ENCODE results near the gene THAP10. TPM values are rescaled to one million over a fixed set of nuclear protein-coding genes. Genes with fewer than 3 reads are reported as not detected.

The THAP10 gene
- total RNA-seq, 1 experiment from 2014 or later: 2.6 TPM

DNA sequence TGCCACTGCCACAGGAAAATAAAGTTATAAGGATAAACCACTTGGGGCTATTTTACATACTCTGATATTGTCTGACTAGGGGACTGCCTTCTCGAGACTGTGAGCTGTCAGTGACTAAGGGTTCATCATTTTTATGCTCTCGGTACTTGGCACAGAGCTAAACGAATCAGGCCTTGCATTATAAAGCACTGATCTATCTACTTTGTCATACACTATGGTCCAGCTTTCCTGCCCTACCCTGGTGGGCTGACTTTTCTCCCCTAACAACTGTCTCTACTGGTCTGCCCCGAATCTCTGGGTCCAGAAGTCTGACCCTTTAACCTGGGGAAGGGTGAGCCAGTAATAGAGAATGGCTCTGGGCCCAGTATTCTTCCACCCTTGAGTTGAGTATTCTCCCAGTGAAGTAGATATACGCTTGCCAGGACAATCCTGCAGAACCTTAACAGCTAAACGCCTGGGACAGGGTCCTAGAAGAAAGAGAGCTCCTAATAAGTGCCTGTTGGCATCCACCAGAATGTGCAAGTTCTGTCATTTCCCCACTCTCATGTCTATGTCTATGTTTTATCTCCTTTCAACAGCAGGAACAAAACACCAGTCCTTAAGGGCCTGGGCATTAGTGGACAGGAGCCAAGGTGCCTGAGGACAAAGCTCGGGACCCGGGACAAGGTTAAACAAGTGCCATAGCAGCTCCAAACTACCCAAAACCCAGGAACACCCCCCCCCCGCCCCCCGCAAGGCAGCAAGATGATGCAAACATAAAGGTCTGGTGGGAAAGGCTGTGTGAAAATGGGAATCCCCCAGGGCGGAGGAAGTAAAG is 39.5 kb downstream of the THAP10 start:
- CTCF ChIA-PET: interaction anchor here (0.7 to 3.3 kb wide), 4 partner anchors 10 to 284 kb away, joined by 3 to 16 read pairs (median 9); no protein-coding TSS in a partner anchor
- H3K4me3 Mint-ChIP-seq: peak overlapping the region; percentile 82
- no peak for TF ChIP-seq ZNF671 (CRISPR knock-in tag; IDR thresholded peaks at IDR 0.05)
- DNase-seq (ENCODE audit: low spot score): no peak
- ATAC-seq: no peak
- peaks cover 13% of the 10 kb centered on the region for H3K36me3 Mint-ChIP-seq
- H3K27ac Mint-ChIP-seq: no peak overlapping the region
- peaks cover 24% of the 10 kb centered on the region for H3K27me3 Mint-ChIP-seq (ENCODE audit: low read depth)
- POLR2A ChIA-PET: interaction anchor here (0.6 to 1.6 kb wide), 2 partner anchors 28 to 1123 kb away, joined by 4 to 5 read pairs; no protein-coding TSS in a partner anchor
- peaks cover 8% of the 10 kb centered on the region for H3K4me1 Mint-ChIP-seq
- no peaks in the 10 kb centered on the region for H3K9me3 Mint-ChIP-seq

GRCh38 chr15:70851889-70852288 is 40.3 kb downstream of the THAP10 start:
- POLR2A ChIA-PET: no interaction called here
- peaks cover 8% of the 10 kb centered on the region for H3K4me1 Mint-ChIP-seq
- CTCF ChIA-PET: interaction anchor here (3.3 kb wide), 2 partner anchors 23 to 27 kb away, joined by 15 to 16 read pairs; no protein-coding TSS in a partner anchor
- H3K27ac Mint-ChIP-seq: no peak overlapping the region
- H3K9me3 Mint-ChIP-seq: no peaks in the 10 kb centered on the region
- H3K27me3 Mint-ChIP-seq (ENCODE audit: low read depth): peaks cover 20% of the 10 kb centered on the region
- DNase-seq (ENCODE audit: low spot score): no peak
- ATAC-seq: no peak
- no peak overlapping the region for H3K4me3 Mint-ChIP-seq
- no peak for TF ChIP-seq ZNF138 (CRISPR knock-in tag; conservative IDR thresholded peaks at IDR 0.05)
- TF ChIP-seq EMX1 (CRISPR knock-in tag; IDR thresholded peaks at IDR 0.05): no peak
- TF ChIP-seq, protein P1, sequence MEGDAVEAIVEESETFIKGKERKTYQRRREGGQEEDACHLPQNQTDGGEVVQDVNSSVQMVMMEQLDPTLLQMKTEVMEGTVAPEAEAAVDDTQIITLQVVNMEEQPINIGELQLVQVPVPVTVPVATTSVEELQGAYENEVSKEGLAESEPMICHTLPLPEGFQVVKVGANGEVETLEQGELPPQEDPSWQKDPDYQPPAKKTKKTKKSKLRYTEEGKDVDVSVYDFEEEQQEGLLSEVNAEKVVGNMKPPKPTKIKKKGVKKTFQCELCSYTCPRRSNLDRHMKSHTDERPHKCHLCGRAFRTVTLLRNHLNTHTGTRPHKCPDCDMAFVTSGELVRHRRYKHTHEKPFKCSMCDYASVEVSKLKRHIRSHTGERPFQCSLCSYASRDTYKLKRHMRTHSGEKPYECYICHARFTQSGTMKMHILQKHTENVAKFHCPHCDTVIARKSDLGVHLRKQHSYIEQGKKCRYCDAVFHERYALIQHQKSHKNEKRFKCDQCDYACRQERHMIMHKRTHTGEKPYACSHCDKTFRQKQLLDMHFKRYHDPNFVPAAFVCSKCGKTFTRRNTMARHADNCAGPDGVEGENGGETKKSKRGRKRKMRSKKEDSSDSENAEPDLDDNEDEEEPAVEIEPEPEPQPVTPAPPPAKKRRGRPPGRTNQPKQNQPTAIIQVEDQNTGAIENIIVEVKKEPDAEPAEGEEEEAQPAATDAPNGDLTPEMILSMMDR (IDR thresholded peaks at IDR 0.05): no peak
- TF ChIP-seq, protein P2, sequence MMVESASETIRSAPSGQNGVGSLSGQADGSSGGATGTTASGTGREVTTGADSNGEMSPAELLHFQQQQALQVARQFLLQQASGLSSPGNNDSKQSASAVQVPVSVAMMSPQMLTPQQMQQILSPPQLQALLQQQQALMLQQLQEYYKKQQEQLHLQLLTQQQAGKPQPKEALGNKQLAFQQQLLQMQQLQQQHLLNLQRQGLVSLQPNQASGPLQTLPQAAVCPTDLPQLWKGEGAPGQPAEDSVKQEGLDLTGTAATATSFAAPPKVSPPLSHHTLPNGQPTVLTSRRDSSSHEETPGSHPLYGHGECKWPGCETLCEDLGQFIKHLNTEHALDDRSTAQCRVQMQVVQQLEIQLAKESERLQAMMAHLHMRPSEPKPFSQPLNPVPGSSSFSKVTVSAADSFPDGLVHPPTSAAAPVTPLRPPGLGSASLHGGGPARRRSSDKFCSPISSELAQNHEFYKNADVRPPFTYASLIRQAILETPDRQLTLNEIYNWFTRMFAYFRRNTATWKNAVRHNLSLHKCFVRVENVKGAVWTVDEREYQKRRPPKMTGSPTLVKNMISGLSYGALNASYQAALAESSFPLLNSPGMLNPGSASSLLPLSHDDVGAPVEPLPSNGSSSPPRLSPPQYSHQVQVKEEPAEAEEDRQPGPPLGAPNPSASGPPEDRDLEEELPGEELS (CRISPR knock-in tag; IDR thresholded peaks at IDR 0.05): no peak
- no peak for TF ChIP-seq SOX15 (CRISPR knock-in tag; IDR thresholded peaks at IDR 0.05)
- TF ChIP-seq MXD4 (CRISPR knock-in tag; IDR thresholded peaks at IDR 0.05; ENCODE audit: borderline replicate concordance): no peak
- TF ChIP-seq, protein P3, sequence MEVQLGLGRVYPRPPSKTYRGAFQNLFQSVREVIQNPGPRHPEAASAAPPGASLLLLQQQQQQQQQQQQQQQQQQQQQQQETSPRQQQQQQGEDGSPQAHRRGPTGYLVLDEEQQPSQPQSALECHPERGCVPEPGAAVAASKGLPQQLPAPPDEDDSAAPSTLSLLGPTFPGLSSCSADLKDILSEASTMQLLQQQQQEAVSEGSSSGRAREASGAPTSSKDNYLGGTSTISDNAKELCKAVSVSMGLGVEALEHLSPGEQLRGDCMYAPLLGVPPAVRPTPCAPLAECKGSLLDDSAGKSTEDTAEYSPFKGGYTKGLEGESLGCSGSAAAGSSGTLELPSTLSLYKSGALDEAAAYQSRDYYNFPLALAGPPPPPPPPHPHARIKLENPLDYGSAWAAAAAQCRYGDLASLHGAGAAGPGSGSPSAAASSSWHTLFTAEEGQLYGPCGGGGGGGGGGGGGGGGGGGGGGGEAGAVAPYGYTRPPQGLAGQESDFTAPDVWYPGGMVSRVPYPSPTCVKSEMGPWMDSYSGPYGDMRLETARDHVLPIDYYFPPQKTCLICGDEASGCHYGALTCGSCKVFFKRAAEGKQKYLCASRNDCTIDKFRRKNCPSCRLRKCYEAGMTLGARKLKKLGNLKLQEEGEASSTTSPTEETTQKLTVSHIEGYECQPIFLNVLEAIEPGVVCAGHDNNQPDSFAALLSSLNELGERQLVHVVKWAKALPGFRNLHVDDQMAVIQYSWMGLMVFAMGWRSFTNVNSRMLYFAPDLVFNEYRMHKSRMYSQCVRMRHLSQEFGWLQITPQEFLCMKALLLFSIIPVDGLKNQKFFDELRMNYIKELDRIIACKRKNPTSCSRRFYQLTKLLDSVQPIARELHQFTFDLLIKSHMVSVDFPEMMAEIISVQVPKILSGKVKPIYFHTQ (CRISPR knock-in tag; IDR thresholded peaks at IDR 0.05): no peak
- no peak for TF ChIP-seq ATF1 (CRISPR knock-in tag; IDR thresholded peaks at IDR 0.05)
- TF ChIP-seq, protein P4, sequence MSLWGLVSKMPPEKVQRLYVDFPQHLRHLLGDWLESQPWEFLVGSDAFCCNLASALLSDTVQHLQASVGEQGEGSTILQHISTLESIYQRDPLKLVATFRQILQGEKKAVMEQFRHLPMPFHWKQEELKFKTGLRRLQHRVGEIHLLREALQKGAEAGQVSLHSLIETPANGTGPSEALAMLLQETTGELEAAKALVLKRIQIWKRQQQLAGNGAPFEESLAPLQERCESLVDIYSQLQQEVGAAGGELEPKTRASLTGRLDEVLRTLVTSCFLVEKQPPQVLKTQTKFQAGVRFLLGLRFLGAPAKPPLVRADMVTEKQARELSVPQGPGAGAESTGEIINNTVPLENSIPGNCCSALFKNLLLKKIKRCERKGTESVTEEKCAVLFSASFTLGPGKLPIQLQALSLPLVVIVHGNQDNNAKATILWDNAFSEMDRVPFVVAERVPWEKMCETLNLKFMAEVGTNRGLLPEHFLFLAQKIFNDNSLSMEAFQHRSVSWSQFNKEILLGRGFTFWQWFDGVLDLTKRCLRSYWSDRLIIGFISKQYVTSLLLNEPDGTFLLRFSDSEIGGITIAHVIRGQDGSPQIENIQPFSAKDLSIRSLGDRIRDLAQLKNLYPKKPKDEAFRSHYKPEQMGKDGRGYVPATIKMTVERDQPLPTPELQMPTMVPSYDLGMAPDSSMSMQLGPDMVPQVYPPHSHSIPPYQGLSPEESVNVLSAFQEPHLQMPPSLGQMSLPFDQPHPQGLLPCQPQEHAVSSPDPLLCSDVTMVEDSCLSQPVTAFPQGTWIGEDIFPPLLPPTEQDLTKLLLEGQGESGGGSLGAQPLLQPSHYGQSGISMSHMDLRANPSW (CRISPR knock-in tag; conservative IDR thresholded peaks at IDR 0.05; ENCODE audit: low read depth): no peak
- no peak for TF ChIP-seq ZSCAN18 (CRISPR knock-in tag; IDR thresholded peaks at IDR 0.05)
- TF ChIP-seq NFATC4 (CRISPR knock-in tag; IDR thresholded peaks at IDR 0.05): no peak
- TF ChIP-seq GRHL2 (CRISPR knock-in tag; IDR thresholded peaks at IDR 0.05; ENCODE audit: insufficient replicate concordance, severe bottlenecking): no peak
- no peak for TF ChIP-seq NFE2L1 (CRISPR knock-in tag; IDR thresholded peaks at IDR 0.05)
- no peak for TF ChIP-seq OVOL2 (CRISPR knock-in tag; IDR thresholded peaks at IDR 0.05; ENCODE audit: borderline replicate concordance)
- no peak for TF ChIP-seq E2F5 (CRISPR knock-in tag; IDR thresholded peaks at IDR 0.05)
- TF ChIP-seq, protein P5, sequence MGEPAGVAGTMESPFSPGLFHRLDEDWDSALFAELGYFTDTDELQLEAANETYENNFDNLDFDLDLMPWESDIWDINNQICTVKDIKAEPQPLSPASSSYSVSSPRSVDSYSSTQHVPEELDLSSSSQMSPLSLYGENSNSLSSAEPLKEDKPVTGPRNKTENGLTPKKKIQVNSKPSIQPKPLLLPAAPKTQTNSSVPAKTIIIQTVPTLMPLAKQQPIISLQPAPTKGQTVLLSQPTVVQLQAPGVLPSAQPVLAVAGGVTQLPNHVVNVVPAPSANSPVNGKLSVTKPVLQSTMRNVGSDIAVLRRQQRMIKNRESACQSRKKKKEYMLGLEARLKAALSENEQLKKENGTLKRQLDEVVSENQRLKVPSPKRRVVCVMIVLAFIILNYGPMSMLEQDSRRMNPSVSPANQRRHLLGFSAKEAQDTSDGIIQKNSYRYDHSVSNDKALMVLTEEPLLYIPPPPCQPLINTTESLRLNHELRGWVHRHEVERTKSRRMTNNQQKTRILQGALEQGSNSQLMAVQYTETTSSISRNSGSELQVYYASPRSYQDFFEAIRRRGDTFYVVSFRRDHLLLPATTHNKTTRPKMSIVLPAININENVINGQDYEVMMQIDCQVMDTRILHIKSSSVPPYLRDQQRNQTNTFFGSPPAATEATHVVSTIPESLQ (CRISPR knock-in tag; IDR thresholded peaks at IDR 0.05): no peak
- peaks cover 13% of the 10 kb centered on the region for H3K36me3 Mint-ChIP-seq

All from WTC11 (cell line).